Upper lobe of left lung (tissue), 6 donors: ENCODE results near the gene SIN3A. TPM values are rescaled to one million over a fixed set of nuclear protein-coding genes. Genes with fewer than 3 reads are reported as not detected.

Experiments used
- ATAC-seq, 2 donors: fragments of 200-7000 bp; cut with Tn5 transposase; one replicate each; pipeline ENCODE4 v1.9.1; 2022; ENCODE audit warnings: mild to moderate bottlenecking in 2 of 2, moderate library complexity in 2 of 2; ENCODE audit not compliant: low FRiP score in 2 of 2
- DNase-seq, 2 donors: peaks; one replicate each; pipeline ENCODE4 v3.0.0-alpha.2; 2019 to 2020
- H3K27ac ChIP-seq, 4 donors: fragments of 200-600 bp; sonication (generic); one replicate each; pipeline ENCODE4 v1.5.1; 2016 to 2019
- H3K27me3 ChIP-seq, 4 donors: fragments of 200-600 bp; sonication (generic); one replicate each; pipeline ENCODE4 v1.5.1; 2017 to 2019
- H3K36me3 ChIP-seq, 4 donors: fragments of 200-600 bp; sonication (generic); one replicate each; pipeline ENCODE4 v1.5.1; 2016 to 2019
- H3K4me1 ChIP-seq, 4 donors: fragments of 200-600 bp; sonication (generic); one replicate each; pipeline ENCODE4 v1.5.1; 2018 to 2019
- H3K4me3 ChIP-seq, 4 donors: fragments of 200-600 bp; sonication (generic); one replicate each; pipeline ENCODE4 v1.5.1; 2017 to 2019; ENCODE audit warnings: mild to moderate bottlenecking in 2 of 4, moderate library complexity in 1 of 4
- H3K9me3 ChIP-seq, 4 donors: fragments of 200-600 bp; sonication (generic); one replicate each; pipeline ENCODE4 v1.5.1; 2018 to 2019
- CTCF ChIP-seq, 6 experiments: fragments of 450-650 bp in 4 of 6; fragments of 200-600 bp in 2 of 6; sonication (generic) in 2 of 6; IDR thresholded peaks; one replicate each; pipeline ENCODE4 v1.5.1; 2016 to 2019; ENCODE audit warnings: antibody characterized with exemption in 6 of 6
- EP300 ChIP-seq, 4 donors: sonication (generic); formaldehyde crosslinking; IDR thresholded peaks; one replicate each; pipeline ENCODE4 v1.5.1; 2017; ENCODE audit warnings: antibody characterized with exemption in 4 of 4, control low read depth in 2 of 4
- POLR2A ChIP-seq, 4 donors: fragments of 450-650 bp; IDR thresholded peaks; one replicate each; pipeline ENCODE4 v1.5.1; 2016 to 2017; ENCODE audit warnings: antibody characterized with exemption in 4 of 4, mild to moderate bottlenecking in 2 of 4
- POLR2AphosphoS5 ChIP-seq, 2 donors: sonication (generic); formaldehyde crosslinking; IDR thresholded peaks; one replicate each; pipeline ENCODE4 v1.5.1; 2017; ENCODE audit warnings: antibody characterized with exemption in 2 of 2
- WGBS, 2 donors: methylation state at CpG; one replicate each; pipeline ENCODE4 v1.1.5; 2017 to 2018; 5-methylcytosine and 5-hydroxymethylcytosine counted together
- total RNA-seq, 6 donors: library from RNA; depleted of rRNA in 4 of 6; stranded (reverse); fragments of >200 nt in 4 of 6; gene quantifications; one replicate each; pipeline versions ENCODE4 v1.1.0 to v1.2.1, GENCODE V29; 2016 to 2021
- donor health status: DM: no; HTN: no; CAD: no; lungs with moderate emphysema.
- donor health status: DM: no; HTN: yes; CAD: no; lungs with severe emphysema.

SIN3A gene
- total RNA-seq, 6 donors from 2014 or later, result 28.0 to 105 (median 56.6) TPM

- WGBS, 2 donors, result 84 to 91% methylated on average over 4 of the region's 4 CpGs
- Histone ChIP-seq H3K36me3 (peaks cover 39 to 97% (median 76%) of the 10 kb centered on the region in 4 donors), H3K27me3 (no peaks in the 10 kb centered on the region), H3K9me3 (no peaks in the 10 kb centered on the region), H3K4me3 (no peak overlapping the region), H3K27ac (no peak overlapping the region), H3K4me1 (no peaks in the 10 kb centered on the region)
- ATAC-seq (no peak), DNase-seq (no peak)
- TF ChIP-seq POLR2A (IDR thresholded peaks at IDR 0.05) (no peak), CTCF (IDR thresholded peaks at IDR 0.05) (no peak), EP300 (IDR thresholded peaks at IDR 0.05) (no peak), POLR2AphosphoS5 (IDR thresholded peaks at IDR 0.05) (no peak)
Measured at GRCh38 chr15:75380773-75381172, 70.7 kb downstream of the SIN3A start.

- no peak overlapping the region for H3K4me3 ChIP-seq
- H3K9me3 ChIP-seq, result no peaks in the 10 kb centered on the region
- TF ChIP-seq CTCF (IDR thresholded peaks at IDR 0.05), result no peak
- no peak for TF ChIP-seq POLR2A (IDR thresholded peaks at IDR 0.05)
- no peak for TF ChIP-seq POLR2AphosphoS5 (IDR thresholded peaks at IDR 0.05)
- TF ChIP-seq EP300 (IDR thresholded peaks at IDR 0.05), result no peak
- no peak for ATAC-seq
- no peak overlapping the region for H3K27ac ChIP-seq
- no peak for DNase-seq
- no peaks in the 10 kb centered on the region for H3K27me3 ChIP-seq
- H3K36me3 ChIP-seq, result peaks cover 5 to 64% (median 43%) of the 10 kb centered on the region in 4 donors
- peaks cover 13 to 18% (median 16%) of the 10 kb centered on the region in 4 donors for H3K4me1 ChIP-seq
- 96 to 97% methylated on average over 11 of the region's 11 CpGs for WGBS, 2 donors
Measured at GRCh38 chr15:75371901-75372688, 79.4 kb downstream of the SIN3A start.

- H3K36me3 ChIP-seq, result peaks cover 7 to 64% (median 46%) of the 10 kb centered on the region in 4 donors
- no peak overlapping the region for H3K27ac ChIP-seq
- DNase-seq (no peak), ATAC-seq (no peak)
- WGBS, 2 donors, result 84 to 100% methylated on average over 1 of the region's 1 CpG
- H3K4me3 ChIP-seq, result no peak overlapping the region
- TF ChIP-seq EP300 (IDR thresholded peaks at IDR 0.05) (no peak), POLR2AphosphoS5 (IDR thresholded peaks at IDR 0.05) (no peak), POLR2A (IDR thresholded peaks at IDR 0.05) (no peak), CTCF (IDR thresholded peaks at IDR 0.05) (no peak)
- no peaks in the 10 kb centered on the region for H3K9me3 ChIP-seq
- no peaks in the 10 kb centered on the region for H3K27me3 ChIP-seq
- H3K4me1 ChIP-seq, result peaks cover 13 to 24% (median 18%) of the 10 kb centered on the region in 4 donors
Measured at GRCh38 chr15:75371486-75371885, 80.0 kb downstream of the SIN3A start.

- WGBS, 2 donors, result 97% methylated on average over 7 of the region's 7 CpGs
- H3K27ac ChIP-seq, result no peak overlapping the region
- H3K9me3 ChIP-seq, result no peaks in the 10 kb centered on the region
- no peak for ATAC-seq
- no peak for DNase-seq
- H3K27me3 ChIP-seq, result no peaks in the 10 kb centered on the region
- H3K36me3 ChIP-seq, result peaks cover 4 to 67% (median 48%) of the 10 kb centered on the region in 4 donors
- H3K4me3 ChIP-seq, result no peak overlapping the region
- no peak for TF ChIP-seq POLR2AphosphoS5 (IDR thresholded peaks at IDR 0.05)
- TF ChIP-seq POLR2A (IDR thresholded peaks at IDR 0.05), result no peak
- TF ChIP-seq CTCF (IDR thresholded peaks at IDR 0.05), result no peak
- no peak for TF ChIP-seq EP300 (IDR thresholded peaks at IDR 0.05)
- H3K4me1 ChIP-seq, result peaks cover 13 to 25% (median 18%) of the 10 kb centered on the region in 4 donors
Measured at GRCh38 chr15:75369897-75370581, 81.5 kb downstream of the SIN3A start.
